ENCODE data around the gene ZDHHC22.

Gene ZDHHC22

GRCh38 chr14:77139540-77140358 lies 1.8 kb downstream of the ZDHHC22 start:
- H3K27me3 ChIP-seq (ENCODE audit: control insufficient read depth in 1 of 2, insufficient read depth in 1 of 2, low read length in 2 of 2): peaks cover 88 to 95% of the 10 kb centered on the region in 2 experiments
- H3K4ac ChIP-seq (ENCODE audit: low read depth in 1 of 2, low read length in 2 of 2): no peak overlapping the region
- no peaks in the 10 kb centered on the region for H3K9me3 ChIP-seq (ENCODE audit: control insufficient read depth, low read length)
- H3K4me3 ChIP-seq (ENCODE audit: insufficient read depth in 1 of 2, low read depth in 1 of 2, low read length in 2 of 2): no peak overlapping the region
- no peak overlapping the region for H2BK15ac ChIP-seq (ENCODE audit: low read depth, poor library complexity, severe bottlenecking)
- no peak overlapping the region for H3K23ac ChIP-seq (ENCODE audit: low read length in 2 of 2)
- H2AK5ac ChIP-seq (ENCODE audit: low read length, severe bottlenecking): no peak overlapping the region
- no peak overlapping the region for H2BK12ac ChIP-seq (ENCODE audit: low read length in 2 of 2)
- no peaks in the 10 kb centered on the region for H3K36me3 ChIP-seq (ENCODE audit: control insufficient read depth in 1 of 2, insufficient read depth in 2 of 2, low read depth in 1 of 2, low read length in 2 of 2)
- H3K9ac ChIP-seq (ENCODE audit: low read length): no peak overlapping the region
- peaks cover 23% of the 10 kb centered on the region for H3K4me1 ChIP-seq (ENCODE audit: control insufficient read depth, insufficient read depth, low read depth, low read length)
- H3K4me2 ChIP-seq (ENCODE audit: low read length, poor library complexity, severe bottlenecking): peak overlapping the region; percentile 94
- no peak overlapping the region for H3K18ac ChIP-seq (ENCODE audit: low read depth in 1 of 2, low read length in 2 of 2)
- 15% methylated on average over 24 of the region's 52 CpGs for WGBS
- no peak overlapping the region for H2BK120ac ChIP-seq (ENCODE audit: low read depth, low read length)
- no peak overlapping the region for H4K91ac ChIP-seq (ENCODE audit: low read length)
- no peak overlapping the region for H3K27ac ChIP-seq (ENCODE audit: low read length, poor library complexity, severe bottlenecking)
- no peaks in the 10 kb centered on the region for H3K79me1 ChIP-seq (replicated peaks; ENCODE audit: low read length, poor library complexity, severe bottlenecking)
- no peak overlapping the region for H4K8ac ChIP-seq (ENCODE audit: low read length)
- H2AFZ ChIP-seq (ENCODE audit: low read depth, low read length): no peak overlapping the region
- no peak overlapping the region for H2BK5ac ChIP-seq (ENCODE audit: low read depth, low read length, poor library complexity, severe bottlenecking)
- no peak overlapping the region for H3K14ac ChIP-seq (ENCODE audit: low read length in 2 of 2)
- peak; percentile 29 for DNase-seq

- no peak for DNase-seq
- Histone ChIP-seq H3K4ac (ENCODE audit: low read depth in 1 of 2, low read length in 2 of 2) (no peak overlapping the region), H3K4me1 (ENCODE audit: control insufficient read depth, insufficient read depth, low read depth, low read length) (peaks cover 23% of the 10 kb centered on the region), H3K9ac (ENCODE audit: low read length) (no peak overlapping the region), H3K18ac (ENCODE audit: low read depth in 1 of 2, low read length in 2 of 2) (no peak overlapping the region), H2BK120ac (ENCODE audit: low read depth, low read length) (no peak overlapping the region), H3K27me3 (ENCODE audit: control insufficient read depth in 1 of 2, insufficient read depth in 1 of 2, low read length in 2 of 2) (peaks cover 88 to 95% of the 10 kb centered on the region in 2 experiments), H3K23ac (ENCODE audit: low read length in 2 of 2) (no peak overlapping the region), H4K8ac (ENCODE audit: low read length) (no peak overlapping the region), H2AK5ac (ENCODE audit: low read length, severe bottlenecking) (no peak overlapping the region), H3K4me3 (ENCODE audit: insufficient read depth in 1 of 2, low read depth in 1 of 2, low read length in 2 of 2) (no peak overlapping the region), H3K14ac (ENCODE audit: low read length in 2 of 2) (no peak overlapping the region), H2BK15ac (ENCODE audit: low read depth, poor library complexity, severe bottlenecking) (no peak overlapping the region), H3K9me3 (ENCODE audit: control insufficient read depth, low read length) (no peaks in the 10 kb centered on the region), H3K27ac (ENCODE audit: low read length, poor library complexity, severe bottlenecking) (no peak overlapping the region), H3K79me1 (replicated peaks; ENCODE audit: low read length, poor library complexity, severe bottlenecking) (no peaks in the 10 kb centered on the region), H2AFZ (ENCODE audit: low read depth, low read length) (no peak overlapping the region), H2BK12ac (ENCODE audit: low read length in 2 of 2) (no peak overlapping the region), H2BK5ac (ENCODE audit: low read depth, low read length, poor library complexity, severe bottlenecking) (no peak overlapping the region), H4K91ac (ENCODE audit: low read length) (no peak overlapping the region), H3K4me2 (ENCODE audit: low read length, poor library complexity, severe bottlenecking) (no peak overlapping the region), H3K36me3 (ENCODE audit: control insufficient read depth in 1 of 2, insufficient read depth in 2 of 2, low read depth in 1 of 2, low read length in 2 of 2) (no peaks in the 10 kb centered on the region)
- WGBS: 92% methylated on average over 15 of the region's 15 CpGs
Observed at GRCh38 chr14:77139022-77139421, 2.6 kb downstream of the ZDHHC22 start.

GRCh38 chr14:77133720-77134338 lies 7.8 kb downstream of the ZDHHC22 start:
- Histone ChIP-seq H3K9me3 (ENCODE audit: control insufficient read depth, low read length) (no peaks in the 10 kb centered on the region), H3K9ac (ENCODE audit: low read length) (no peak overlapping the region), H3K36me3 (ENCODE audit: control insufficient read depth in 1 of 2, insufficient read depth in 2 of 2, low read depth in 1 of 2, low read length in 2 of 2) (no peaks in the 10 kb centered on the region), H3K27ac (ENCODE audit: low read length, poor library complexity, severe bottlenecking) (no peak overlapping the region), H3K4me2 (ENCODE audit: low read length, poor library complexity, severe bottlenecking) (no peak overlapping the region), H3K4me3 (ENCODE audit: insufficient read depth in 1 of 2, low read depth in 1 of 2, low read length in 2 of 2) (no peak overlapping the region), H2BK15ac (ENCODE audit: low read depth, poor library complexity, severe bottlenecking) (no peak overlapping the region), H2BK120ac (ENCODE audit: low read depth, low read length) (no peak overlapping the region), H4K91ac (ENCODE audit: low read length) (no peak overlapping the region), H3K18ac (ENCODE audit: low read depth in 1 of 2, low read length in 2 of 2) (no peak overlapping the region), H2BK5ac (ENCODE audit: low read depth, low read length, poor library complexity, severe bottlenecking) (no peak overlapping the region), H3K23ac (ENCODE audit: low read length in 2 of 2) (no peak overlapping the region), H3K79me1 (replicated peaks; ENCODE audit: low read length, poor library complexity, severe bottlenecking) (no peaks in the 10 kb centered on the region), H2AK5ac (ENCODE audit: low read length, severe bottlenecking) (no peak overlapping the region), H2AFZ (ENCODE audit: low read depth, low read length) (no peak overlapping the region), H3K4ac (ENCODE audit: low read depth in 1 of 2, low read length in 2 of 2) (no peak overlapping the region), H3K27me3 (ENCODE audit: control insufficient read depth in 1 of 2, insufficient read depth in 1 of 2, low read length in 2 of 2) (peaks cover 89 to 90% of the 10 kb centered on the region in 2 experiments), H2BK12ac (ENCODE audit: low read length in 2 of 2) (no peak overlapping the region), H3K14ac (ENCODE audit: low read length in 2 of 2) (no peak overlapping the region), H3K4me1 (ENCODE audit: control insufficient read depth, insufficient read depth, low read depth, low read length) (peaks cover 1% of the 10 kb centered on the region), H4K8ac (ENCODE audit: low read length) (no peak overlapping the region)
- DNase-seq: peak; percentile 56
- 42% methylated on average over 22 of the region's 22 CpGs for WGBS

- H3K4me1 ChIP-seq (ENCODE audit: control insufficient read depth, insufficient read depth, low read depth, low read length): peaks cover 1% of the 10 kb centered on the region
- peaks cover 88 to 89% of the 10 kb centered on the region in 2 experiments for H3K27me3 ChIP-seq (ENCODE audit: control insufficient read depth in 1 of 2, insufficient read depth in 1 of 2, low read length in 2 of 2)
- WGBS: 98% methylated on average over 5 of the region's 5 CpGs
- H3K36me3 ChIP-seq (ENCODE audit: control insufficient read depth in 1 of 2, insufficient read depth in 2 of 2, low read depth in 1 of 2, low read length in 2 of 2): no peaks in the 10 kb centered on the region
- no peak overlapping the region for H3K23ac ChIP-seq (ENCODE audit: low read length in 2 of 2)
- no peaks in the 10 kb centered on the region for H3K9me3 ChIP-seq (ENCODE audit: control insufficient read depth, low read length)
- H3K4me3 ChIP-seq (ENCODE audit: insufficient read depth in 1 of 2, low read depth in 1 of 2, low read length in 2 of 2): no peak overlapping the region
- no peaks in the 10 kb centered on the region for H3K79me1 ChIP-seq (replicated peaks; ENCODE audit: low read length, poor library complexity, severe bottlenecking)
- H3K4ac ChIP-seq (ENCODE audit: low read depth in 1 of 2, low read length in 2 of 2): no peak overlapping the region
- no peak overlapping the region for H4K91ac ChIP-seq (ENCODE audit: low read length)
- no peak overlapping the region for H3K18ac ChIP-seq (ENCODE audit: low read depth in 1 of 2, low read length in 2 of 2)
- H2BK120ac ChIP-seq (ENCODE audit: low read depth, low read length): no peak overlapping the region
- H3K14ac ChIP-seq (ENCODE audit: low read length in 2 of 2): no peak overlapping the region
- no peak overlapping the region for H2AFZ ChIP-seq (ENCODE audit: low read depth, low read length)
- H3K9ac ChIP-seq (ENCODE audit: low read length): no peak overlapping the region
- H4K8ac ChIP-seq (ENCODE audit: low read length): no peak overlapping the region
- H2BK15ac ChIP-seq (ENCODE audit: low read depth, poor library complexity, severe bottlenecking): no peak overlapping the region
- no peak overlapping the region for H2AK5ac ChIP-seq (ENCODE audit: low read length, severe bottlenecking)
- H3K4me2 ChIP-seq (ENCODE audit: low read length, poor library complexity, severe bottlenecking): no peak overlapping the region
- no peak overlapping the region for H2BK5ac ChIP-seq (ENCODE audit: low read depth, low read length, poor library complexity, severe bottlenecking)
- no peak overlapping the region for H3K27ac ChIP-seq (ENCODE audit: low read length, poor library complexity, severe bottlenecking)
- DNase-seq: no peak
- no peak overlapping the region for H2BK12ac ChIP-seq (ENCODE audit: low read length in 2 of 2)
Observed at GRCh38 chr14:77131871-77132486, 9.6 kb downstream of the ZDHHC22 start.

All from mesenchymal stem cell (in vitro differentiated cells and primary cell).